ENCODE measurements around the gene CHMP5.

CHMP5 gene

DNA sequence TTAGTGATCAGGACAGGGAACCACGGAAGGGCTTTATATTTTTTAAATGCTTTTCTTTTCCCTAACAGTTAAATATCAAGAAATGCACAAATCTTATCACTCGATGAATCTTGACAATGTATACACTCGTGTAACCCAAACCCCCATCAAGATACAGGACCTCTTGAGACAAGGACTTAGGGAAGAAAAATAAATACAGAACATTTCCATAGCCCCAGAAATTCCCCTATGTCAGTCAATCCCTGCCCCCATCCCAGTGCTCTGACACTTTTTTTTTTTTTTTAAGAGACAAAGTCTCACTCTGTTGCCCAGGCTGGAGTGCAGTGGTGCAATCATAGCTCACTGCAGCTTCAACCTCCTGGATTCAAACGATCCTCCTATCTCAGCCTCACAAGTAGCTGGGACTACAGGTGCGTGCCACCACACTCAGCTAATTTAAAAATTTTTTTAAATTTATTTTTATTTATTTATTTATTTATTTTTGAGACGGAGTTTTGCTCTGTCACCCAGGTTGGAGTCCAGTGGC, 22.2 kb upstream of the CHMP5 start:
- no peak for DNase-seq (ENCODE audit: low read depth)
- TF ChIP-seq, protein P1, sequence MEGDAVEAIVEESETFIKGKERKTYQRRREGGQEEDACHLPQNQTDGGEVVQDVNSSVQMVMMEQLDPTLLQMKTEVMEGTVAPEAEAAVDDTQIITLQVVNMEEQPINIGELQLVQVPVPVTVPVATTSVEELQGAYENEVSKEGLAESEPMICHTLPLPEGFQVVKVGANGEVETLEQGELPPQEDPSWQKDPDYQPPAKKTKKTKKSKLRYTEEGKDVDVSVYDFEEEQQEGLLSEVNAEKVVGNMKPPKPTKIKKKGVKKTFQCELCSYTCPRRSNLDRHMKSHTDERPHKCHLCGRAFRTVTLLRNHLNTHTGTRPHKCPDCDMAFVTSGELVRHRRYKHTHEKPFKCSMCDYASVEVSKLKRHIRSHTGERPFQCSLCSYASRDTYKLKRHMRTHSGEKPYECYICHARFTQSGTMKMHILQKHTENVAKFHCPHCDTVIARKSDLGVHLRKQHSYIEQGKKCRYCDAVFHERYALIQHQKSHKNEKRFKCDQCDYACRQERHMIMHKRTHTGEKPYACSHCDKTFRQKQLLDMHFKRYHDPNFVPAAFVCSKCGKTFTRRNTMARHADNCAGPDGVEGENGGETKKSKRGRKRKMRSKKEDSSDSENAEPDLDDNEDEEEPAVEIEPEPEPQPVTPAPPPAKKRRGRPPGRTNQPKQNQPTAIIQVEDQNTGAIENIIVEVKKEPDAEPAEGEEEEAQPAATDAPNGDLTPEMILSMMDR (IDR thresholded peaks at IDR 0.05; ENCODE audit: control insufficient read depth, insufficient read depth, low read depth, low read length, missing control alignments), result no peak
- H3K4me3 ChIP-seq (ENCODE audit: control insufficient read depth, low read depth, low read length), result no peak overlapping the region

DNA sequence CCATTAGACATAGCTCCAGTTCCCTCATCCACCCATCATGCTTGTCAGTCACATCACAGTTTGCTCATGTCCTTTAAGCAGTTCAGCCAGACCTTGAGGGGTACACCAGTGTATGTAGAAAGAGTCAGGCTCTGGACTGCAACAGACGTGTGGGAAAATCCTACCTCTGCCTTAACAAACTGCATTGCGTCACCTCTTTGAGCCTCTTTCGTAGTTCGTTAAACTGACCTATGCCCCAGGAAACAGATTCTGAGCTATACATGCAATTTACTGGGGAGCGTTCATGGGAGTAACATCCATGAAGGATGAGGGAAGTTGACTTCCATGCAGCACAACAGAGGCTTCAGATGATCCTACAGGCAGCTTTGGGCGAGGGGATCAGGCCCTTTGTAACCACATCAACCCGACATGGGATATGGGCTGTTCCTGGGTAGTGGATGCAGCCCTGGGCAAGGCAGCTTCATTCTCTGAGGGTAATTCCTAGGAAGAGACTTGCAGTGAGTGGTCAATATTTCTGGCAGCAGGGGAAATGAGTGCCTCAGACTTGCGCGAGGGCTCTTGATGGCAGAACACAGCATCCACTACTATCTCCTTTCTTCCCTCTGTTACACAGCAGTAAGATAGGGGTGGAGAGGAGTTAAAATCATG, 20.6 kb upstream of the CHMP5 start:
- no peak for DNase-seq (ENCODE audit: low read depth)
- H3K4me3 ChIP-seq (ENCODE audit: control insufficient read depth, low read depth, low read length), result no peak overlapping the region
- TF ChIP-seq, protein P1 (IDR thresholded peaks at IDR 0.05; ENCODE audit: control insufficient read depth, insufficient read depth, low read depth, low read length, missing control alignments), result no peak

DNA sequence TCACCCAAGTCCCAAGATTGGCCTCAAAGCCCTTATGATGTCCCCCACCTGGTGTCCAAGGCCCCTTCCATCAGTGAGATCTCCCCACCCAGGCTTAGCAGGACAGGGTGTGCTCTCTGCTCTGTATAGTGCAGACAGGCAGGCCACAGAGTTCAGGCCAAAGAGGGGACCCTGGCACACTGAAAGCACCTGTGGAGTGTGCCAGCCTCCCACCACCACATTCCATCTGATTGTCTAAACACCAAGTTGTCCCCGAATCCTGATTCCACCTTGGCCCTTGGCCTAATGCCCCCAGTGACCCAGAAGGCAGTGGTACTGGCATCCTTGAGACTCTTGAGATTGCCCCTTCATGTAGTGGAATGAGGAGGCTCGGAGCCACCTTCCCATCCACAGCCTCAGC, 19.5 kb upstream of the CHMP5 start:
- H3K4me3 ChIP-seq (ENCODE audit: control insufficient read depth, low read depth, low read length), result no peak overlapping the region
- TF ChIP-seq, protein P1 (IDR thresholded peaks at IDR 0.05; ENCODE audit: control insufficient read depth, insufficient read depth, low read depth, low read length, missing control alignments), result no peak
- DNase-seq (ENCODE audit: low read depth), result no peak

DNA sequence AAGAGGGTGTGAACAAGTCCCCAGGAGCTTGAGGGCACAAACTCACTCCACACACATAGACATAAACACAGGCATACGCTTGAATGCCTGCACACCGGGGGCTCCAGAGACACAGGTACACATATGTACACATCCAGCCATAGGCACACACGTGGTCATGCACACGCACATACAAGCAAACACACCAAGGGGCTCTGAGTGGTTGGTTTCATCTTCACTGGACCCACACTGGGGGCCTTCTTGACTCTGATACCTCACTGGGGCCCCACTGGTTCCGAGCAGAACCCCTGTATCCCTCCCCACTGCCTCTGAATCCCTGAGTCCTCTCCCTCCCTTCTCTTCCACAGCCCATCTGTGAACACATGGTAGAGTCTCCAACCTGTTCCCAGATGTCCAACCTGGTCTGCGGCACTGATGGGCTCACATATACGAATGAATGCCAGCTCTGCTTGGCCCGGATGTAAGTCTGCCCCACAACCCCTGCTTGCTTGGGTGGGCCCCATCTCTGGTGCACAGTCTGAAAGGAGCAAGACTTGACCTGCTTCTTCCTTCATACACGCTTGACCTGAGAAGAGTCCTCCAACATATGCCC, 18.5 kb upstream of the CHMP5 start:
- no peak overlapping the region for H3K4me3 ChIP-seq (ENCODE audit: control insufficient read depth, low read depth, low read length)
- TF ChIP-seq, protein P1 (IDR thresholded peaks at IDR 0.05; ENCODE audit: control insufficient read depth, insufficient read depth, low read depth, low read length, missing control alignments), result no peak
- DNase-seq (ENCODE audit: low read depth), result no peak

DNA sequence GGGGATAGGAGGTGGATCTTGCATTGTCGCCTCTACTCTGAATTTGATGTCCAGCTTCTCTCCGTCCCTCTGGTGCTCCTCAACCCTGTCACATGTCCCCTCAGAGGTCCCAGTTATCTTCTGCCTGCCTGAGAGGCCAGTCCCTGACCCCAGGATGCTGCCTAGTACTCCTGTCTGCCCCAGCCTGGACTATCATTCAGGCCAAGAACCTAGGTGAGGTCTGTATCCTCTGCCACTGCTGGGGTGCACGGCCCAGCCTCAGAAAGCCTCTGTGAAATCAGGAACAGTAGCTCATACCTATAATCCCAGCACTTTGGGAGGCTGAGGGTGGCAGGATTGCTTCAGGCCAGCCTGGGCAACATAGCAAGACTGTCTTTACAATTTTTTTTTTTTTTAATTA, 16.2 kb upstream of the CHMP5 start:
- TF ChIP-seq, protein P1 (IDR thresholded peaks at IDR 0.05; ENCODE audit: control insufficient read depth, insufficient read depth, low read depth, low read length, missing control alignments), result no peak
- H3K4me3 ChIP-seq (ENCODE audit: control insufficient read depth, low read depth, low read length), result no peak overlapping the region
- DNase-seq (ENCODE audit: low read depth), result no peak

DNA sequence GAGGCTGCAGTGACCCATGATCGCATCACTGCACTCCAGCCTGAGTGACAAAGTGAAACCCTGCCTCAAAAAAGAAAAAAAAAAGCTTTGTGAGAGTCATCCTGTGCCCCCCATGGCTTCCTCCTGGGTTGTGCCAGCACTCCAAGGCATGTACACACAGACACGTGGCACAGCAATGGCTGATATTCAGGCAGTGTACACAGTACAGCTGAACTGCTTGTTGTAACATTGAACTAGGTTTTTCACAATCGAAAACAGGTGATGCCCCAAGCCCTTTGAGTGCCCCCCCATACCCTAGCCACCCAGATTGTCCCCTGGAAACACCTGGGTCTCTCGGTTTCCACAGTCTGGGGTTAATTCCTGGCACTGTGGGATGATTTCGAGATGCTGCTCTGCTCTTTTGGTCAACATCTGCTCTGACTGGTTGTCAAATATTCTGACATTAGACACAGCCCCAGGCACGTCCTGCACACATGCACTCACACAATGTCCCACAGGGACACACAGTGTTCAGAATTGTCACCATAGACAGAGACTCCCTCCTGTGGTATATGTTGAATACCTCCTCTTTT, 15.7 kb upstream of the CHMP5 start:
- H3K4me3 ChIP-seq (ENCODE audit: control insufficient read depth, low read depth, low read length), result no peak overlapping the region
- TF ChIP-seq, protein P1 (IDR thresholded peaks at IDR 0.05; ENCODE audit: control insufficient read depth, insufficient read depth, low read depth, low read length, missing control alignments), result no peak
- DNase-seq (ENCODE audit: low read depth), result no peak

Data from AG09309 (cell line).